ENCODE results near the gene TSPAN11. TPM values are rescaled to one million over a fixed set of nuclear protein-coding genes. Genes with fewer than 3 reads are reported as not detected.

Gene TSPAN11
- total and polyA plus RNA-seq, 2 of the 4 experiments (the other 2 are of a cell fraction), result 0.18 to 0.26 TPM

DNA sequence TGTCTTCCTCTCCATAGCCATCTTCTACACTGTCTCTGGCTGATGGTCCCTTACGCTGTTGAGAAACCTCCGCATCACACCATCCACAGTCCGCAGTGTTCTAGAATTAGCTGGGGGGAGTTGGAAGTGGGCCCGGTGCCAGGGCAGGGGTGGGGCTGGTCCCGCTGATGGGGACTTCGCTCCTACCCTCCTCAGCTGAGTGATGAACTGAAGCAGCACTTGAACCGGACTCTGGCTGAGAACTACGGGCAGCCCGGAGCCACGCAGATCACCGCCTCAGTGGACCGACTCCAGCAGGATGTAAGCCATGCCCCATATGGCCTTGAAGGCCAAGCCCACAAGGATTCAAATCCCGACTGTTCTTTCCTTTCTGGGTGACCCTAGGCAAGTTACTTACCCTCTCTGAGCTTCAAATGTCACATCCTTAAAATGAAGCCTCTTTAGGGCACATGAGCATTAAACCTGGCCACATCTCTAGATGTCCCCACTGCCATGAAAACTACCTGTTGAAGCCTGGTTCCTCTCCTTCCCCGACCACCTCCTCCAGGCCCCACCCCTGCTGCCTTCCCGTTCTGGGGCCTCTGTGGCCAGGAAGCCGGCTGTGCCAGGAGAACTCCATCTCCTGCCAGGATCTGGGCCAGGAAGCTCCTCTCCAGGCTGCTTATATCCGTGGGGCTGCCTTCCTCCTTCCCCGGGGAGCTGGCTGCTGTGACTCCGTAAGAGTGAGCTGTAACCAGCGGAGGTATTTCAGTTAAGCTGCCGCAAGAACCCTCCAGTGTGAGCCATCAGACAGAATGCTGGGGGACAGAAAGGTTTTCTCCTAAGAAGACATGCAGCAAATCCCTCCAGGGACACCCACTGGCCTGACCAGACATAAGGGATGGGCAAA, 53.1 kb downstream of the TSPAN11 start (continued):
- TF ChIP-seq, protein P1, sequence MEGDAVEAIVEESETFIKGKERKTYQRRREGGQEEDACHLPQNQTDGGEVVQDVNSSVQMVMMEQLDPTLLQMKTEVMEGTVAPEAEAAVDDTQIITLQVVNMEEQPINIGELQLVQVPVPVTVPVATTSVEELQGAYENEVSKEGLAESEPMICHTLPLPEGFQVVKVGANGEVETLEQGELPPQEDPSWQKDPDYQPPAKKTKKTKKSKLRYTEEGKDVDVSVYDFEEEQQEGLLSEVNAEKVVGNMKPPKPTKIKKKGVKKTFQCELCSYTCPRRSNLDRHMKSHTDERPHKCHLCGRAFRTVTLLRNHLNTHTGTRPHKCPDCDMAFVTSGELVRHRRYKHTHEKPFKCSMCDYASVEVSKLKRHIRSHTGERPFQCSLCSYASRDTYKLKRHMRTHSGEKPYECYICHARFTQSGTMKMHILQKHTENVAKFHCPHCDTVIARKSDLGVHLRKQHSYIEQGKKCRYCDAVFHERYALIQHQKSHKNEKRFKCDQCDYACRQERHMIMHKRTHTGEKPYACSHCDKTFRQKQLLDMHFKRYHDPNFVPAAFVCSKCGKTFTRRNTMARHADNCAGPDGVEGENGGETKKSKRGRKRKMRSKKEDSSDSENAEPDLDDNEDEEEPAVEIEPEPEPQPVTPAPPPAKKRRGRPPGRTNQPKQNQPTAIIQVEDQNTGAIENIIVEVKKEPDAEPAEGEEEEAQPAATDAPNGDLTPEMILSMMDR (conservative IDR thresholded peaks at IDR 0.05; ENCODE audit: low read depth, low read length), result no peak

Data from IMR-90 (cell line).